Measurements from ENCODE around the gene SYT14. TPM values are rescaled to one million over a fixed set of nuclear protein-coding genes. Genes with fewer than 3 reads are reported as not detected.
"Not testable (repeated sequence)": the region's sequence is repeated elsewhere in the genome, so short reads cannot be mapped to it uniquely, and the experiment has no call there.

SYT14 gene
- total and polyA plus RNA-seq, 4 experiments from 2014 or later: not detected

GRCh38 chr1:210174133-210174532 is 236.1 kb downstream of the SYT14 start:
- Histone ChIP-seq H3K27me3 (ENCODE audit: insufficient read depth, low read length) (peaks cover 4% of the 10 kb centered on the region), H3K36me3 (ENCODE audit: insufficient read depth, low read length) (no peaks in the 10 kb centered on the region), H3K9me3 (ENCODE audit: control insufficient read depth in 1 of 2, low read length in 2 of 2) (no peaks in the 10 kb centered on the region), H3K4me3 (ENCODE audit: low read length in 2 of 2) (no peak overlapping the region), H3K27ac (ENCODE audit: low read depth, low read length) (no peak overlapping the region), H3K4me1 (ENCODE audit: insufficient read depth, low read length) (no peaks in the 10 kb centered on the region)
- H3K27me3 Mint-ChIP-seq: peaks cover 7 to 12% of the 10 kb centered on the region in 2 donors
- intact Hi-C loops (cut with micrococcal nuclease): no loop called here
- H3K36me3 Mint-ChIP-seq: no peaks in the 10 kb centered on the region
- H3K4me1 Mint-ChIP-seq: no peaks in the 10 kb centered on the region
- no peak overlapping the region for H3K4me3 Mint-ChIP-seq
- POLR2A ChIA-PET (ENCODE audit: partially characterized antibody): no interaction called here
- no peak overlapping the region for H3K27ac Mint-ChIP-seq
- CTCF ChIA-PET (ENCODE audit: partially characterized antibody): no interaction called here
- H3K9me3 Mint-ChIP-seq: no peaks in the 10 kb centered on the region
- no peak for DNase-seq

- ChIA-PET POLR2A (ENCODE audit: partially characterized antibody) (no interaction called here), CTCF (ENCODE audit: partially characterized antibody) (no interaction called here)
- Mint-ChIP-seq H3K36me3 (no peaks in the 10 kb centered on the region), H3K4me1 (no peaks in the 10 kb centered on the region), H3K4me3 (no peak overlapping the region), H3K27ac (no peak overlapping the region), H3K9me3 (no peaks in the 10 kb centered on the region), H3K27me3 (peaks cover 5% of the 10 kb centered on the region in 2 donors)
- no peaks in the 10 kb centered on the region for H3K9me3 ChIP-seq (ENCODE audit: control insufficient read depth in 1 of 2, low read length in 2 of 2)
- no peak for DNase-seq
- no peak overlapping the region for H3K4me3 ChIP-seq (ENCODE audit: low read length in 2 of 2)
- no peaks in the 10 kb centered on the region for H3K4me1 ChIP-seq (ENCODE audit: insufficient read depth, low read length)
- H3K36me3 ChIP-seq (ENCODE audit: insufficient read depth, low read length): no peaks in the 10 kb centered on the region
- no peaks in the 10 kb centered on the region for H3K27me3 ChIP-seq (ENCODE audit: insufficient read depth, low read length)
- intact Hi-C loops (cut with micrococcal nuclease): no loop called here
- H3K27ac ChIP-seq (ENCODE audit: low read depth, low read length): no peak overlapping the region
These were observed 247.0 kb downstream of the SYT14 start for GRCh38 chr1:210185063-210185462.

GRCh38 chr1:210187849-210188606 is 250.0 kb downstream of the SYT14 start:
- H3K27ac ChIP-seq (ENCODE audit: low read depth, low read length); H3K36me3 Mint-ChIP-seq; intact Hi-C loops (cut with micrococcal nuclease); H3K9me3 Mint-ChIP-seq; H3K9me3 ChIP-seq (ENCODE audit: control insufficient read depth in 1 of 2, low read length in 2 of 2); H3K4me3 ChIP-seq (ENCODE audit: low read length in 2 of 2); H3K4me1 ChIP-seq (ENCODE audit: insufficient read depth, low read length); H3K4me1 Mint-ChIP-seq; H3K4me3 Mint-ChIP-seq; H3K27me3 Mint-ChIP-seq; H3K27ac Mint-ChIP-seq; POLR2A ChIA-PET (ENCODE audit: partially characterized antibody); DNase-seq; CTCF ChIA-PET (ENCODE audit: partially characterized antibody); H3K36me3 ChIP-seq (ENCODE audit: insufficient read depth, low read length); H3K27me3 ChIP-seq (ENCODE audit: insufficient read depth, low read length): not testable (repeated sequence)

GRCh38 chr1:210189426-210189825 is 251.4 kb downstream of the SYT14 start:
- DNase-seq: no peak
- Mint-ChIP-seq H3K27me3 (peaks cover 0 to 5% of the 10 kb centered on the region in 2 donors), H3K4me3 (no peak overlapping the region), H3K9me3 (no peaks in the 10 kb centered on the region), H3K27ac (no peak overlapping the region), H3K36me3 (no peaks in the 10 kb centered on the region), H3K4me1 (no peaks in the 10 kb centered on the region)
- intact Hi-C loops (cut with micrococcal nuclease): no loop called here
- CTCF ChIA-PET (ENCODE audit: partially characterized antibody): no interaction called here
- POLR2A ChIA-PET (ENCODE audit: partially characterized antibody): no interaction called here
- H3K9me3 ChIP-seq (ENCODE audit: control insufficient read depth in 1 of 2, low read length in 2 of 2): no peaks in the 10 kb centered on the region
- H3K4me3 ChIP-seq (ENCODE audit: low read length in 2 of 2): no peak overlapping the region
- no peak overlapping the region for H3K27ac ChIP-seq (ENCODE audit: low read depth, low read length)
- no peaks in the 10 kb centered on the region for H3K36me3 ChIP-seq (ENCODE audit: insufficient read depth, low read length)
- no peaks in the 10 kb centered on the region for H3K4me1 ChIP-seq (ENCODE audit: insufficient read depth, low read length)
- H3K27me3 ChIP-seq (ENCODE audit: insufficient read depth, low read length): no peaks in the 10 kb centered on the region

DNA sequence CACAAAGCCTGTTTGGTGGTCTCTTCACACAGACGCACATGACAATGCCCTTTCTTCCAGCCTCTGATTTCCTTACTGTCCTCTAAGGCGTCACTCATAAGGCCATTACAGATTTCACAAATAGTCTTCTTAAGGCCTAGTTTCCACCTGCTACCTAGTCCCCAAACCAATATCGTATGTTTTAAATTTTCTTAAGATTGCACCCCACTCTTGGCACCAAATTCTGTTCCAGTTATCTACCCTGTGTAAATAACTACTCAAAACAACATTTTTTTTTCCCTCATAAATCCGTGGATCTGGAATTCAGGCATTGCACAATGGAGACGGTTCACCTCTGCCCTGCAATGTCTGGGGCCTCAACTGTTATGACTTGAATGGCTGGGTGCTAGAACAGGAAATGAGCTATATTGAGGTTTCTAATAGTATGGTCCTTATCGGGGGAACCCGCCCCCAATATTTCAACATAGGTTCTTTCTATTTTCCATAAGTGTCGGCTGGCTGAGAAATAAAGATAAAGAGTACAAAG is 257.7 kb downstream of the SYT14 start:
- DNase-seq: no peak
- intact Hi-C loops (cut with micrococcal nuclease): no loop called here
- H3K4me1 ChIP-seq (ENCODE audit: insufficient read depth, low read length): no peaks in the 10 kb centered on the region
- no peaks in the 10 kb centered on the region for H3K36me3 ChIP-seq (ENCODE audit: insufficient read depth, low read length)
- H3K4me3 ChIP-seq (ENCODE audit: low read length in 2 of 2): no peak overlapping the region
- CTCF ChIA-PET (ENCODE audit: partially characterized antibody): no interaction called here
- no peak overlapping the region for H3K27ac Mint-ChIP-seq
- H3K27me3 Mint-ChIP-seq: peaks cover 1% of the 10 kb centered on the region in 2 donors
- POLR2A ChIA-PET (ENCODE audit: partially characterized antibody): no interaction called here
- no peak overlapping the region for H3K4me3 Mint-ChIP-seq
- H3K9me3 Mint-ChIP-seq: peaks cover 0 to 13% (median 4%) of the 10 kb centered on the region in 8 donors
- peaks cover 0 to 7% of the 10 kb centered on the region in 2 donors for H3K9me3 ChIP-seq (ENCODE audit: control insufficient read depth in 1 of 2, low read length in 2 of 2)
- no peaks in the 10 kb centered on the region for H3K27me3 ChIP-seq (ENCODE audit: insufficient read depth, low read length)
- no peak overlapping the region for H3K27ac ChIP-seq (ENCODE audit: low read depth, low read length)
- peaks cover 0 to 5% of the 10 kb centered on the region in 2 donors for H3K36me3 Mint-ChIP-seq
- no peaks in the 10 kb centered on the region for H3K4me1 Mint-ChIP-seq

- CTCF ChIA-PET (ENCODE audit: partially characterized antibody); H3K36me3 ChIP-seq (ENCODE audit: insufficient read depth, low read length); H3K4me3 ChIP-seq (ENCODE audit: low read length in 2 of 2); H3K9me3 ChIP-seq (ENCODE audit: control insufficient read depth in 1 of 2, low read length in 2 of 2); POLR2A ChIA-PET (ENCODE audit: partially characterized antibody); intact Hi-C loops (cut with micrococcal nuclease); H3K27ac Mint-ChIP-seq; H3K27ac ChIP-seq (ENCODE audit: low read depth, low read length); H3K4me1 Mint-ChIP-seq; DNase-seq; H3K4me3 Mint-ChIP-seq; H3K4me1 ChIP-seq (ENCODE audit: insufficient read depth, low read length); H3K27me3 ChIP-seq (ENCODE audit: insufficient read depth, low read length); H3K27me3 Mint-ChIP-seq; H3K36me3 Mint-ChIP-seq: not testable (repeated sequence)
- H3K9me3 Mint-ChIP-seq: peaks cover 0 to 13% (median 4%) of the 10 kb centered on the region in 8 donors
These were observed 258.2 kb downstream of the SYT14 start for GRCh38 chr1:210196266-210196665.

- peaks cover 0 to 13% (median 4%) of the 10 kb centered on the region in 8 donors for H3K9me3 Mint-ChIP-seq
- Histone ChIP-seq H3K4me3 (ENCODE audit: low read length in 2 of 2) (no peak overlapping the region), H3K9me3 (ENCODE audit: control insufficient read depth in 1 of 2, low read length in 2 of 2) (peaks cover 0 to 7% of the 10 kb centered on the region in 2 donors), H3K36me3 (ENCODE audit: insufficient read depth, low read length) (no peaks in the 10 kb centered on the region), H3K27me3 (ENCODE audit: insufficient read depth, low read length) (no peaks in the 10 kb centered on the region), H3K4me1 (ENCODE audit: insufficient read depth, low read length) (no peaks in the 10 kb centered on the region), H3K27ac (ENCODE audit: low read depth, low read length) (no peak overlapping the region)
- H3K4me3 Mint-ChIP-seq: no peak overlapping the region
- H3K36me3 Mint-ChIP-seq: peaks cover 0 to 5% of the 10 kb centered on the region in 2 donors
- POLR2A ChIA-PET (ENCODE audit: partially characterized antibody): no interaction called here
- no peak overlapping the region for H3K27ac Mint-ChIP-seq
- no peaks in the 10 kb centered on the region for H3K4me1 Mint-ChIP-seq
- peaks cover 1 to 3% of the 10 kb centered on the region in 2 donors for H3K27me3 Mint-ChIP-seq
- DNase-seq: no peak
- CTCF ChIA-PET (ENCODE audit: partially characterized antibody): no interaction called here
- intact Hi-C loops (cut with micrococcal nuclease): no loop called here
These were observed 260.8 kb downstream of the SYT14 start for GRCh38 chr1:210198840-210199239.
